Lower leg skin (tissue), 3 donors: ENCODE data around the gene PCDH15.

Experiments
- CTCF ChIP-seq, 3 donors: fragments of 450-650 bp; IDR thresholded peaks; one replicate each; pipeline ENCODE4 v1.5.1; 2016; ENCODE audit warnings: antibody characterized with exemption in 3 of 3, mild to moderate bottlenecking in 3 of 3, moderate library complexity in 2 of 3
- POLR2A ChIP-seq, 2 donors: fragments of 450-650 bp; IDR thresholded peaks; one replicate each; pipeline ENCODE4 v1.6.1; 2016 to 2017; ENCODE audit warnings: antibody characterized with exemption in 2 of 2, mild to moderate bottlenecking in 1 of 2, moderate library complexity in 1 of 2

- TF ChIP-seq CTCF (IDR thresholded peaks at IDR 0.05): no peak
- no peak for TF ChIP-seq POLR2A (IDR thresholded peaks at IDR 0.05)
These were observed 1014.7 kb downstream of the PCDH15 start for GRCh38 chr10:53786236-53786900.
